DOHH2 (cell line): ENCODE data around the gene PITX2.

Source experiments
- EZH2phosphoT487 ChIP-seq: fragments of 200-600 bp; sonication (generic); IDR thresholded peaks from 2 replicates; pipeline ENCODE4 v1.6.1; 2017; ENCODE audit warnings: borderline replicate concordance, mild to moderate bottlenecking, antibody characterized with exemption, low read length, moderate library complexity, mixed read lengths
- TF ChIP-seq, protein P1 (sequence below): fragments of 200-600 bp; sonication (generic); IDR thresholded peaks from one replicate; pipeline ENCODE4 v1.5.1; 2014; ENCODE audit warnings: antibody characterized with exemption, mild to moderate bottlenecking, low read depth, low read length; ENCODE audit not compliant: poor library complexity, severe bottlenecking

DNA sequence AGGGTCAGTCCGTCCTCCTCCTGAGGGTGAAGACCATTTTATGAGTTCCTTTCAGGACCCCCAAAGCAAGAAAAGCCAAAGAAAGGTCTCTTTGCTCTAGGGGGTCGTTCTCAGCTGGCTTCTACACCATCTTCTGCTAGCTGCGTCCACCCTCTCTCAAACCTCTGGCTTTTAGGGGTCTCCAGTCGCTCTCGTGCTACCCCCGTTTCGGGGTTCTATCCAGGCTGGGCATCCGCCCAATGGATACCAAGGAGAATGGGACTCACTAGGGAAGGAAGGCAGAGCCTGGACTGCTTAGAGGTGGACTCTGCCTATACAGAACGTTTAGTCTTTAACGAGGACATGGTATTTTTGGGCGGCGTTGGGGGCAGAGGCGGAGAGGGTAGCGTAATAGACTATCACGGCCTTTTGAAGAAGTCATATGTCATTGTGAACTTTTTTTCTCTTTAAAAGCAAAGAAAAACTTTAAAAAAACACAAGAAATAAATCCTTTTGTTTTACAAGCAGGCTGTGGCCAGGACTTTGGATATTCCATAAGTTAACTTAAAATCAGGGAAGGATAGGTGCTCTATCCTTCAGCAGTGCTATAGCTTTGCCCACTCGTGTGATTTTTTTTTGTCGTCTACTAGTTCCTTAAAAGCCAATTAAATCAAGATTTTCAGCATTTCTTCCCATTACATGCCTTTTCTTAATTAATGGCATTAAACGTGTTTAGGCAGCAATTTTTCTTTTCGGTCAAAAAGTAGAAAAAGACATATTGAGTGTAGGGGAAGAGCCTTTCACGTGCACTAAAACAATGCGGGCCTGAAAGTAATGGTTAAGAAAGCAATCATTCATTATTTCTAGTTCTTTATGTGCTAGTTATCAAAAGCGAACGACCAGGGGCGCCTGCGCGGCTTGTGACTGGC is 7.2 kb upstream of the PITX2 start:
- TF ChIP-seq, protein P1, sequence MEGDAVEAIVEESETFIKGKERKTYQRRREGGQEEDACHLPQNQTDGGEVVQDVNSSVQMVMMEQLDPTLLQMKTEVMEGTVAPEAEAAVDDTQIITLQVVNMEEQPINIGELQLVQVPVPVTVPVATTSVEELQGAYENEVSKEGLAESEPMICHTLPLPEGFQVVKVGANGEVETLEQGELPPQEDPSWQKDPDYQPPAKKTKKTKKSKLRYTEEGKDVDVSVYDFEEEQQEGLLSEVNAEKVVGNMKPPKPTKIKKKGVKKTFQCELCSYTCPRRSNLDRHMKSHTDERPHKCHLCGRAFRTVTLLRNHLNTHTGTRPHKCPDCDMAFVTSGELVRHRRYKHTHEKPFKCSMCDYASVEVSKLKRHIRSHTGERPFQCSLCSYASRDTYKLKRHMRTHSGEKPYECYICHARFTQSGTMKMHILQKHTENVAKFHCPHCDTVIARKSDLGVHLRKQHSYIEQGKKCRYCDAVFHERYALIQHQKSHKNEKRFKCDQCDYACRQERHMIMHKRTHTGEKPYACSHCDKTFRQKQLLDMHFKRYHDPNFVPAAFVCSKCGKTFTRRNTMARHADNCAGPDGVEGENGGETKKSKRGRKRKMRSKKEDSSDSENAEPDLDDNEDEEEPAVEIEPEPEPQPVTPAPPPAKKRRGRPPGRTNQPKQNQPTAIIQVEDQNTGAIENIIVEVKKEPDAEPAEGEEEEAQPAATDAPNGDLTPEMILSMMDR: no peak
- TF ChIP-seq EZH2phosphoT487: no peak
